Endothelial cell of umbilical vein (primary cell): ENCODE measurements around the gene ADAP1. TPM values are rescaled to one million over a fixed set of nuclear protein-coding genes. Genes with fewer than 3 reads are reported as not detected.

Source experiments
- BruUV-seq: library from RNA; stranded (reverse); fragments of 400-500 nt; replicated peaks from 2 replicates; lab custom pipeline; 2021; lab: Mats Ljungman, UMichigan
- CTCF ChIA-PET: fragments of 300-600, 350-600 bp; sonication (Branson Sonifier 250); formaldehyde crosslinking; loops from one replicate; lab custom pipeline; 2021; ENCODE audit warnings: antibody characterized with exemption, inconsistent platforms; lab: Charles Lee
- POLR2A ChIA-PET: fragments of 300-600, 350-600 bp; sonication (Branson Sonifier 250); formaldehyde crosslinking; loops from one replicate; lab custom pipeline; 2021; ENCODE audit warnings: antibody characterized with exemption, inconsistent platforms; lab: Charles Lee
- DNase-seq: peaks from one replicate; pipeline ENCODE4 v3.0.0-alpha.2; 2011; ENCODE audit warnings: low read depth, low spot score
- FAIRE-seq: peaks from 2 replicates; lab custom pipeline; 2011; peaks lifted over from hg19 to GRCh38; lab: Jason Lieb, UNC
- H2AFZ ChIP-seq: 2 replicates; pipeline ENCODE4 v1.6.0; 2012; ENCODE audit warnings: low read depth, low read length, control low read depth, inconsistent platforms
- H3K27ac ChIP-seq: 2 replicates; pipeline ENCODE4 v1.5.1; 2011; ENCODE audit warnings: low read depth, mild to moderate bottlenecking, control low read depth, low read length, moderate library complexity; ENCODE audit not compliant: insufficient read depth
- H3K27me3 ChIP-seq, 2 experiments: 2 replicates each; pipeline versions ENCODE4 v1.6.0 to v1.6.1; 2011; ENCODE audit warnings: low read length in 2 of 2, mixed read lengths in 1 of 2; ENCODE audit not compliant: control insufficient read depth in 2 of 2, insufficient read depth in 2 of 2
- H3K36me3 ChIP-seq, 2 experiments: 2 replicates in 1 of 2; 3 replicates in 1 of 2; pipeline ENCODE4 v1.5.1; 2011; ENCODE audit warnings: low read length in 2 of 2, mild to moderate bottlenecking in 1 of 2, moderate library complexity in 1 of 2; ENCODE audit not compliant: control insufficient read depth in 2 of 2, insufficient read depth in 2 of 2; ENCODE audit errors: extremely low read depth in 1 of 2
- H3K4me1 ChIP-seq: 3 replicates; pipeline ENCODE4 v1.5.1; 2011; ENCODE audit warnings: mild to moderate bottlenecking, low read length; ENCODE audit not compliant: control insufficient read depth, insufficient read depth; ENCODE audit errors: extremely low read depth
- H3K4me2 ChIP-seq: 2 replicates; pipeline ENCODE4 v1.6.1; 2011; ENCODE audit warnings: low read length, control low read depth, mixed read lengths; ENCODE audit not compliant: insufficient read depth
- H3K4me3 ChIP-seq, 3 experiments: fragments of 200-600 bp in 1 of 3; sonication (generic), shearing (Covaris generic) in 1 of 3; replicated peaks in 1 of 3; 2 replicates each; pipeline ENCODE4 v1.5.1; 2011 to 2016; ENCODE audit warnings: control low read depth in 3 of 3, low read length in 3 of 3, mild to moderate bottlenecking in 2 of 3, inconsistent platforms in 1 of 3, low read depth in 1 of 3, moderate library complexity in 1 of 3; ENCODE audit not compliant: insufficient read depth in 1 of 3
- H3K79me2 ChIP-seq: 2 replicates; pipeline ENCODE4 v1.6.0; 2012; ENCODE audit warnings: low read length, inconsistent platforms; ENCODE audit not compliant: control insufficient read depth, insufficient read depth
- H3K9ac ChIP-seq: replicated peaks from 2 replicates; pipeline ENCODE3; 2011; ENCODE audit warnings: low read length, control low read depth; ENCODE audit not compliant: insufficient read depth; ENCODE audit errors: extremely low read depth
- H3K9me1 ChIP-seq: replicated peaks from 3 replicates; pipeline ENCODE4 v1.6.0; 2011; ENCODE audit warnings: mild to moderate bottlenecking, low read length; ENCODE audit not compliant: control insufficient read depth, insufficient read depth; ENCODE audit errors: extremely low read depth
- H3K9me3 ChIP-seq: replicated peaks from 2 replicates; pipeline ENCODE4 v1.5.1; 2012; ENCODE audit warnings: low read length, inconsistent platforms; ENCODE audit not compliant: control insufficient read depth, insufficient read depth
- H4K20me1 ChIP-seq: replicated peaks from 2 replicates; pipeline ENCODE3; 2011; ENCODE audit warnings: mild to moderate bottlenecking, low read length; ENCODE audit not compliant: control insufficient read depth, insufficient read depth; ENCODE audit errors: extremely low read depth
- EZH2 ChIP-seq: IDR thresholded peaks from 2 replicates; pipeline ENCODE4 v1.6.1; 2012; ENCODE audit warnings: borderline replicate concordance, low read depth, mild to moderate bottlenecking, moderate library complexity, low read length, inconsistent platforms; ENCODE audit not compliant: severe bottlenecking
- FOS ChIP-seq: IDR thresholded peaks from 2 replicates; pipeline ENCODE4 v1.6.1; 2011; ENCODE audit warnings: mild to moderate bottlenecking, low read length, moderate library complexity, borderline replicate concordance; ENCODE audit not compliant: insufficient read depth
- GATA2 ChIP-seq: IDR thresholded peaks from 2 replicates; pipeline ENCODE4 v1.7.0; 2011; ENCODE audit warnings: low read depth, mild to moderate bottlenecking, moderate library complexity, mixed read lengths, low read length; ENCODE audit not compliant: insufficient read length, insufficient read depth
- JUN ChIP-seq: IDR thresholded peaks from 2 replicates; pipeline ENCODE4 v1.6.1; 2011; ENCODE audit warnings: borderline replicate concordance, low read depth; ENCODE audit not compliant: insufficient read length, insufficient read depth
- MAX ChIP-seq: IDR thresholded peaks from 2 replicates; pipeline ENCODE4 v1.6.1; 2011; ENCODE audit not compliant: insufficient read depth, insufficient read length
- MYC ChIP-seq: IDR thresholded peaks from one replicate; pipeline ENCODE4 v1.6.1; 2011; ENCODE audit warnings: mild to moderate bottlenecking, low read depth, low read length
- POLR2A ChIP-seq: IDR thresholded peaks from 2 replicates; pipeline ENCODE4 v1.6.1; 2012; ENCODE audit warnings: low read depth, mild to moderate bottlenecking, control low read depth, low read length
- POLR2AphosphoS5 ChIP-seq: IDR thresholded peaks from 2 replicates; pipeline ENCODE4 v1.6.1; 2012; ENCODE audit warnings: low read depth, mild to moderate bottlenecking, control low read depth, low read length, moderate library complexity; ENCODE audit not compliant: insufficient read depth
- dilution Hi-C: fragments of 300-500 bp; cut with MboI; formaldehyde crosslinking; loops from one replicate; pipeline ENCODE4 v1.15.0; 2019; ENCODE audit warnings: low sequenced_read_pairs; ENCODE audit not compliant: extremely low pct_ligation_motif_present
- intact Hi-C: fragments of 100-400 bp; cut with micrococcal nuclease; formaldehyde crosslinking; loops from one replicate; pipeline ENCODE4 v1.10.0; 2022
- polyA plus RNA-seq, 4 experiments: library from polyadenylated mRNA; depleted of rRNA in 3 of 4; stranded (reverse) in 3 of 4; unstranded in 1 of 4; fragments of >200 nt; gene quantifications; 2 replicates each; pipeline versions ENCODE4 v1.2.1 to v1.2.3, GENCODE V29; 2011 to 2012; ENCODE audit warnings: missing spikeins in 1 of 4
- total RNA-seq: library from RNA; stranded (reverse); gene quantifications from 2 replicates; pipeline ENCODE4 v1.2.3, GENCODE V29; 2021
- TF ChIP-seq, protein P1 (sequence below), 2 donors: IDR thresholded peaks; 1 replicate in 1 of 2; 2 replicates in 1 of 2; pipeline ENCODE4 v1.5.1; 2011; ENCODE audit warnings: low read length in 2 of 2, mild to moderate bottlenecking in 2 of 2, moderate library complexity in 2 of 2, control low read depth in 1 of 2, inconsistent platforms in 1 of 2, low read depth in 1 of 2; ENCODE audit not compliant: insufficient read depth in 1 of 2; ENCODE audit errors: extremely low read depth in 1 of 2

Gene ADAP1
- total and polyA plus RNA-seq, 2 donors (not counting 3 experiments of a cell fraction or from before 2014, with no cell fraction given) = 0.49 to 0.58 TPM

DNA sequence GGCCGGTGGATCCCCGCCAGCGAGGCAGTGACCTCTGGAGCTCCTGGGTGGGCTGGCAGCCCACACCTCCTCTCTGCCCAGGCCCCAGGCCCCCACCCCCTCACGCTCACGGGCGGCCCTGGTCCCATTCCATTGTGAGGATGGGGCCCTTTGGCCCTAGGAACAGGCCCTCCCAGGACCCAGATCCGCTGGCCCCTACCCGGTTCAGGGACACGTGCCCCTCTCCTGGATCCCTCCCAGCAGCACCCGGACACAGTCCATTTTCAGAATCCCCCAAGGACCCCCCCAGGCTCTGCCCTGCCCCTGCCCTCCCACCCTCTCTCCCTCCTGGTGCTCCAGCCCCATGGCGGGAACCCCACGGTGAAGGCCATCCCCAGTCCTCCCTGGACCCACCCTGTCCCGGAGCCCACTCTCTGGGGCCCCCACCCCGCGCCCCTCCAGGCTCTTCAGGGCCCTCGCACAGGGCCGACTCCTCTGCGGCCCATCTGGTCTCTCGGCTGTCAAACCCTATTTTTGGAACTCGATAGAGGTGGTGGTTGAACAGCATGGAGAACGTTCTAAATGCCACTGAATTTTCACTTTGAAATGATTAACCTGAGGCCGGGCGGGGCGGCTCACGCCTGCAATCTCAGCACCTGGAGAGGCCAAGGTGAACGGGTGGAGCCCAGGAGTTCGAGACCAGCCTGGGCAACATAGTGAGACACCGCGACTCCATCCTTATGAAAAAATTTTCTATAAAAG is 8.1 kb downstream of the ADAP1 start:
- Histone ChIP-seq H3K79me2 (no peaks in the 10 kb centered on the region), H3K9me1 (no peaks in the 10 kb centered on the region), H3K27me3 (peaks cover 0 to 4% of the 10 kb centered on the region in 2 experiments), H3K9me3 (no peaks in the 10 kb centered on the region), H3K9ac (no peak overlapping the region), H3K4me1 (no peaks in the 10 kb centered on the region), H3K27ac (no peak overlapping the region), H3K36me3 (no peaks in the 10 kb centered on the region), H3K4me3 (no peak overlapping the region), H3K4me2 (no peak overlapping the region), H2AFZ (no peak overlapping the region), H4K20me1 (no peaks in the 10 kb centered on the region)
- dilution Hi-C loops = no loop called here
- ChIA-PET CTCF (interaction anchor here (0.6 kb wide), 1 partner anchor 135 kb away, joined by 3 read pairs; no protein-coding TSS in a partner anchor), POLR2A (no interaction called here)
- intact Hi-C loops = no loop called here
- DNase-seq = no peak
- no peak for FAIRE-seq
- BruUV-seq = no TSS peak
- TF ChIP-seq POLR2A (no peak), GATA2 (no peak), POLR2AphosphoS5 (no peak), JUN (no peak), MYC (no peak), MAX (no peak), FOS (no peak), EZH2 (no peak)
- TF ChIP-seq, protein P1, sequence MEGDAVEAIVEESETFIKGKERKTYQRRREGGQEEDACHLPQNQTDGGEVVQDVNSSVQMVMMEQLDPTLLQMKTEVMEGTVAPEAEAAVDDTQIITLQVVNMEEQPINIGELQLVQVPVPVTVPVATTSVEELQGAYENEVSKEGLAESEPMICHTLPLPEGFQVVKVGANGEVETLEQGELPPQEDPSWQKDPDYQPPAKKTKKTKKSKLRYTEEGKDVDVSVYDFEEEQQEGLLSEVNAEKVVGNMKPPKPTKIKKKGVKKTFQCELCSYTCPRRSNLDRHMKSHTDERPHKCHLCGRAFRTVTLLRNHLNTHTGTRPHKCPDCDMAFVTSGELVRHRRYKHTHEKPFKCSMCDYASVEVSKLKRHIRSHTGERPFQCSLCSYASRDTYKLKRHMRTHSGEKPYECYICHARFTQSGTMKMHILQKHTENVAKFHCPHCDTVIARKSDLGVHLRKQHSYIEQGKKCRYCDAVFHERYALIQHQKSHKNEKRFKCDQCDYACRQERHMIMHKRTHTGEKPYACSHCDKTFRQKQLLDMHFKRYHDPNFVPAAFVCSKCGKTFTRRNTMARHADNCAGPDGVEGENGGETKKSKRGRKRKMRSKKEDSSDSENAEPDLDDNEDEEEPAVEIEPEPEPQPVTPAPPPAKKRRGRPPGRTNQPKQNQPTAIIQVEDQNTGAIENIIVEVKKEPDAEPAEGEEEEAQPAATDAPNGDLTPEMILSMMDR (IDR thresholded peaks at IDR 0.05; ENCODE audit: extremely low read depth in 1 of 2, insufficient read depth in 1 of 2, low read depth in 1 of 2, low read length in 2 of 2) = no peak
